ACC112 (cell line): ENCODE measurements around the gene MAP3K1.
A peak's percentile ranks its signal among the peaks of the same experiment; 100 is the strongest.
"Not testable (repeated sequence)": the region's sequence is repeated elsewhere in the genome, so short reads cannot be mapped to it uniquely, and the experiment has no call there.

ENCODE experiments used
- H2AFZ ChIP-seq: fragments of 200-600 bp; sonication (generic); one replicate; pipeline ENCODE4 v1.6.0; 2017; ENCODE audit warnings: antibody characterized with exemption, low read length; ENCODE audit not compliant: unreplicated experiment
- H3K27ac ChIP-seq: fragments of 200-600 bp; sonication (generic); 2 replicates; pipeline ENCODE4 v1.5.1; 2014; ENCODE audit warnings: low read depth, mild to moderate bottlenecking, antibody characterized with exemption, low read length, moderate library complexity
- H3K27me3 ChIP-seq: fragments of 200-600 bp; sonication (generic); 2 replicates; pipeline ENCODE4 v1.6.1; 2014; ENCODE audit warnings: mild to moderate bottlenecking, antibody characterized with exemption, low read length, moderate library complexity, mixed read lengths; ENCODE audit not compliant: insufficient read depth
- H3K36me3 ChIP-seq: fragments of 200-600 bp; sonication (generic); 2 replicates; pipeline ENCODE4 v1.6.1; 2016; ENCODE audit warnings: mild to moderate bottlenecking, antibody characterized with exemption, low read length, moderate library complexity, mixed read lengths; ENCODE audit not compliant: insufficient read depth
- H3K4me1 ChIP-seq: fragments of 200-600 bp; sonication (generic); one replicate; pipeline ENCODE4 v1.6.1; 2016; ENCODE audit warnings: low read length, mixed read lengths; ENCODE audit not compliant: insufficient read depth, unreplicated experiment, control insufficient read depth
- H3K4me3 ChIP-seq: fragments of 200-600 bp; sonication (generic); 2 replicates; pipeline ENCODE4 v1.5.1; 2014; ENCODE audit warnings: mild to moderate bottlenecking, low read depth, low read length
- H3K79me2 ChIP-seq: fragments of 200-600 bp; sonication (generic); one replicate; pipeline ENCODE4 v1.6.0; 2016; ENCODE audit warnings: low read length; ENCODE audit not compliant: control insufficient read depth, unreplicated experiment, insufficient read depth

The MAP3K1 gene

DNA sequence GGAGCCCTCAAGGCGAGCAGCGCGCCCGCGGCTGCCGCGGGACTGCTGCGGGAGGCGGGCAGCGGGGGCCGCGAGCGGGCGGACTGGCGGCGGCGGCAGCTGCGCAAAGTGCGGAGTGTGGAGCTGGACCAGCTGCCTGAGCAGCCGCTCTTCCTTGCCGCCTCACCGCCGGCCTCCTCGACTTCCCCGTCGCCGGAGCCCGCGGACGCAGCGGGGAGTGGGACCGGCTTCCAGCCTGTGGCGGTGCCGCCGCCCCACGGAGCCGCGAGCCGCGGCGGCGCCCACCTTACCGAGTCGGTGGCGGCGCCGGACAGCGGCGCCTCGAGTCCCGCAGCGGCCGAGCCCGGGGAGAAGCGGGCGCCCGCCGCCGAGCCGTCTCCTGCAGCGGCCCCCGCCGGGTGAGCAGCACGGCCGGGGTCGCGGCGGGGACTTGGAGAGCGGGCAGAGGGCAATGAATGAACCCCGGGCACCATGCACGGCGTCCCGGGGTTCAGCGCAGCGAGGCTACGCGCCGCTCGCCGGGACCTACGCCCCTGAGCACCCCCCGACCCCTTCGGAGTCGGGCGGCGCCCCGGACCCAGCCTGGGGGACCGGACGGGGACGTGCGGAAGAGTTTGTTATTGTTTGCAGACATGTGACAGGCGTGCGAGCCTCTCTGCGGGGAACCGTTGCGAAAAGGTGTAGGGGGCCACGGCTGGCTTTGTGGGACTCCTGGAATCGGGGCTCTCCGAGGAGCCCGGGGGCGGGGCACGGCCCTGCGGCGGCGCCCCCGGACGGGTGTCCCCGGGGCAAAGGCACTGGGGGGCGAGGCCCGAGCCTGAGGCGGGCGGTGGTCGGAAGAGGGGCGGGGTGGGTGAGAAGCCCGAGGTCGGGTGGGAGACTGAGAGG is 553 bp downstream of the MAP3K1 start:
- Histone ChIP-seq H3K27me3 (no peaks in the 10 kb centered on the region), H2AFZ (peak overlapping the region; percentile 86), H3K4me1 (peaks cover 6% of the 10 kb centered on the region), H3K36me3 (no peaks in the 10 kb centered on the region), H3K79me2 (peaks cover 46% of the 10 kb centered on the region), H3K27ac (peak overlapping the region; percentile 22; the same call in 1 of the 2 replicates), H3K4me3 (peak overlapping the region; percentile 82)

DNA sequence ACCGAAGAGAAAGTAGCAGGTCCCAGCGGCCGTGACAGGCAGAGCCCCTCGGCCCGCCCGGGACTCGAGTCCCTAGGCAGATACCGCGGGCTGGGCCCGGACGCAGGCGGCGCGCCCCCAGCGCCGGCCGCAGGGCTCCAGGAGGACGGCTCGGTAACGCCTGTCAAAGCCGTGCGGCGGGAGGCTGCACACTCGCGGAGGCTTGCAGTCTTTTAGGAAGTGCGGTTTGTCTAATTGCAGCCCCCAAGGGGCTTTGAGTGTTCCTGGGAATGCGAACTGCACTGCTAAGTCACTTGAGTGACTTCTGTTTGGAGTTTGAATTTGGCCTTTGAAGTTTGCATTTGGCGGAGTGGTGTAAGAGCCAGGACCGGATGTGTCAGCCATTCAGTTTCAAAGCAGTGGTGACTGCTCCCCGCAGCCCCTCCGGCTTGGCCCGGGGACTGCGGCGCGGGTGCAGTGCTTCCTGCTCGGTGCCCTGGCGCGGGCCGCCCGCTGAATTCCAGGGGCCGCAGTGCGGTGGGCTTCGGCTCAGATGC is 1.3 kb downstream of the MAP3K1 start:
- Histone ChIP-seq H3K79me2 (peaks cover 47% of the 10 kb centered on the region), H3K4me3 (peak overlapping the region; percentile 82), H3K27me3 (no peaks in the 10 kb centered on the region), H3K27ac (no peak overlapping the region), H2AFZ (peak overlapping the region; percentile 86), H3K36me3 (no peaks in the 10 kb centered on the region), H3K4me1 (peaks cover 6% of the 10 kb centered on the region)

DNA sequence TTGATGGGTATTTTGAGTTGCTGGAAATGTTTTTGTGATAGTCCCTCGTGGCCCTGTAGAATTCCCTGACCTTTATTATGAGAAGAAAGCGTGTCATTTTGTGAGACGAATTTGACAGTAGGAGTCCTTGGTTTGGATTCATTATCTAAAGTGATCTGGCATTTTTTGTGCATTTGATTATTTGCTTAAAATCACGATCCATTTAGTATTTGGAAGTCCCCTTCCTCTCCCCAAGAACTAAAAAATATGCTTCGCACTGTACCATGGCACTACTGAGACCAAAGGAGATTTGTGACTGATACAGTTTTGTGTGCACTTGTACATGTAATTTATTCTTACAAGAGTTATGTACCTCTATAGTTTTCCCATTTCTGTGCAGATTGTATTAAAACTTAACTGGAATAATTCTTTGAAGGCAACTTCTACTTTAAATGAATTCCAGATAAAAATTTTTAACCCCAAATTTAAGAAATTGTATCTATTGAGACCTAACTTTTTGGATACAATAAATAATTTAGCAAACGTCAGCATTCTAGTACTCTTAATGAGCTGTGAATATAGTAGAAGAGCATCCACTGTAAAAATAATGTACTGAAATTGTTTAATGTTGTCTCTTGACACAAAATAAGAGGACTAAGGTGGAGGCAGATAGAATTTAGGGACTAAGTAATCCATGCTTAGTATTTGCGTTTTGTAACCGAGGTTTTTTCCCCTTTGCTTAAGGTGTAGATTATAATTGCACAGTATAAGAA is 2.1 kb downstream of the MAP3K1 start:
- H3K4me3 ChIP-seq = peak overlapping the region; percentile 82
- no peaks in the 10 kb centered on the region for H3K27me3 ChIP-seq
- H2AFZ ChIP-seq = peak overlapping the region; percentile 86
- H3K27ac ChIP-seq = 0 out of 2 replicates have a peak overlapping the region, but pooled peaks have one; percentile 4
- H3K4me1 ChIP-seq = peaks cover 6% of the 10 kb centered on the region
- H3K36me3 ChIP-seq = no peaks in the 10 kb centered on the region
- H3K79me2 ChIP-seq = peaks cover 52% of the 10 kb centered on the region

DNA sequence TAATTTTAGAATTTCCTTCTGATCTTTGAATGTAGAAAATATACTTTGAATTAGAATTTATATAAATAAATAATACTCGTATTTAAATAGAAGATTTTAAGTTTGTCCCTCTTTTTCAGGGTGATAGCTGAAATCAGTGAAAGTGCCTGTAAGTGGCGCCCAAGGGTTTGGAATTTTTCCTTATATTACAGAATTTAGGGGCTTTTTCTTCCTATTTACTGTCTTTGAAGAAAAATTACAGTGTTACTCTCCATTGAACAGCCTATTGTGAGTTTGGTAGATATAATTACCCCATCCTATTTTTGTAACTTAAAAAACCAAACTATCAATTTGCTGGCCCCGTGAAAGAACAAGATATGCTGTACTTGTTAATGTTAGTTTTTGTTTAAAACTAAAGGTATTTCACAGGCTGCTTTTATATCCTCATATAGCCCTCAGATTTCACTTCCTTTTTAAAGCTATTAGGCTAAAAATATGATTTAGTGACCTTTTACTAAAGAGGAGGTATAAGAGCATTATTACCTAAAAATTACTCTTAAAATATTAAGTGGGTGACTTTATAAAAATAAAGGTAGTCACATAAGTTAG is 3.2 kb downstream of the MAP3K1 start:
- H3K79me2 ChIP-seq = peaks cover 63% of the 10 kb centered on the region
- H3K36me3 ChIP-seq = no peaks in the 10 kb centered on the region
- peak overlapping the region; percentile 75 for H3K4me3 ChIP-seq
- no peaks in the 10 kb centered on the region for H3K27me3 ChIP-seq
- H2AFZ ChIP-seq = peak overlapping the region; percentile 92
- H3K27ac ChIP-seq = peak overlapping the region; percentile 29
- peaks cover 6% of the 10 kb centered on the region for H3K4me1 ChIP-seq

DNA sequence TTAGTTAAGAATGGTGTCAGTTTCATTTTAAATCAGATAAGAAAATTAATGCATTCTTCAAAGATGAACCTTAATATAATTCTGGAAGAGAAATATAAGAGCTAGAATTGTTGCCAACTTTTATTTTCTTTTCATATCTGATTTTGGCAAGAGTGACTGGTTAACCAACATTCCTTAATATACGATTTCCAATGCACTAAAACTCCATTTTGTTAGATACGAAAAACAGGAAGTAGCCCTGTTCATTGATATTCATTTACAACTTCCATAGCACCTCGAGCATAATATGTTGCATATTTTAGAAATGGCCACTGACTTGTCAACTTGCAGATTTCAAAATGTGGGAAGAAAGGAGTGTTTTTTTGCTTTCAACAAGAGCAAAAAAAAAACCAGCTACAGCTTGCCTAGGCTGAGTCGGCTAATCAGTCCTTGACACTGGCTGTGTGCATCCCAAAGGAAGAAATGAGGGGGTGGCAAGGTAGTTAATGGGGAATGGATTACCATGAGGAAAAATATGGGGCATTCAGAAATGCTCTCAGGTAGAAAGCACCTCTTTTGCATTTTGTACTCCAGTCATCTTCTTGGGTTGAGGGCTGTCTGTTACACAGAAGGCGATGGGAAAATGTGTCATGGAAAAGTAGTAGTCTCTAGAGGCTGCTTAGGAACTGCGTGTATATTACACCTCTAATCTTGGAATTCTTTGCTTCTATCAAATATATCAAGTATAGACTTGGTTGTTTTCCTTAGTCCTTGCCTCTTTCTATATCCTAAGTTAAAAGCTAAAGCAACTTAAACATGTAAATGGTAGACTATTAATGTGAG is 3.9 kb downstream of the MAP3K1 start:
- Histone ChIP-seq H3K36me3 (no peaks in the 10 kb centered on the region), H3K79me2 (peaks cover 65% of the 10 kb centered on the region), H3K27ac (peak overlapping the region; percentile 29), H3K27me3 (no peaks in the 10 kb centered on the region), H3K4me3 (peak overlapping the region; percentile 75), H3K4me1 (peaks cover 6% of the 10 kb centered on the region), H2AFZ (peak overlapping the region; percentile 92)

DNA sequence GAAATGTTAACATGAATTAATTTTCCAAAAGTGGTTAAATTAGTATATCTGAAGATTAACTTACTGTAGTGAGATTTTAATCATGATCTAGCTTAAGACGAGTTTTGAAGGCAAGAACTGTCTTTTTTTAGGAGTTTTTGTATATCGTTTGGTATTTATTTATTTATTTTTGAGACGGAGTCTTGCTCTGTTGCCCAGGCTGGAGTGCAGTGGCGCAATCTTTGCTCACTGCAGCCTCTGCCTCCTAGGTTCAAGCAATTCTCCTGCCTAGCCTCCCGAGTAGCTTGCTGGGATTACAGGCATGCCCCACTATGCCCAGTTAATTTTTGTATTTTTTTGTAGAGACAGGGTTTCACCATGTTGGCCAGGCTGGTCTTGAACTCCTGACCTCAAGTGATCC is 6.5 kb downstream of the MAP3K1 start:
- H3K4me3 ChIP-seq, H3K27me3 ChIP-seq, H3K27ac ChIP-seq, H2AFZ ChIP-seq, H3K36me3 ChIP-seq, H3K4me1 ChIP-seq: not testable (repeated sequence)
- H3K79me2 ChIP-seq = peaks cover 67% of the 10 kb centered on the region

DNA sequence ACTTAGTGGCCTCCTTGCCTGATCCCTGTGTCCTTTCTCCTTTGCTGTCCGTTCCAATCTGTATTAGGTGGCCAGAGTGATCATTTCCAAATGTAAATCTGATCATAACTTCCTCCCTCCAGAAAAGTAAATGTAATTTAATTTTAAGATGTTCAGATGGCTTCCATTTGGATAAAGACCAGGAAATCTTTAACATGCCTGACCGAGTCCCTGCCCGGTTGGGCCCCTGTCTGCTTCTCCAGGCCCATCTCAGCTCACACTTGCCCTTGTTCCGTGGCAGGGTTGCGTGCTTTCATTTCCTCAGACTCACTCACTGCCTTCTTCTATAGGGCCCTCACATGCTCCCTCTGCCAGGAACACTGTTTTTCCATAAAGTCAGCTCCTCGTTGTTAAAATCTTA is 7.6 kb downstream of the MAP3K1 start:
- peaks cover 61% of the 10 kb centered on the region for H3K79me2 ChIP-seq
- H3K27ac ChIP-seq = no peak overlapping the region
- H3K27me3 ChIP-seq = no peaks in the 10 kb centered on the region
- no peak overlapping the region for H2AFZ ChIP-seq
- H3K4me1 ChIP-seq = peaks cover 6% of the 10 kb centered on the region
- H3K36me3 ChIP-seq = no peaks in the 10 kb centered on the region
- H3K4me3 ChIP-seq = no peak overlapping the region

DNA sequence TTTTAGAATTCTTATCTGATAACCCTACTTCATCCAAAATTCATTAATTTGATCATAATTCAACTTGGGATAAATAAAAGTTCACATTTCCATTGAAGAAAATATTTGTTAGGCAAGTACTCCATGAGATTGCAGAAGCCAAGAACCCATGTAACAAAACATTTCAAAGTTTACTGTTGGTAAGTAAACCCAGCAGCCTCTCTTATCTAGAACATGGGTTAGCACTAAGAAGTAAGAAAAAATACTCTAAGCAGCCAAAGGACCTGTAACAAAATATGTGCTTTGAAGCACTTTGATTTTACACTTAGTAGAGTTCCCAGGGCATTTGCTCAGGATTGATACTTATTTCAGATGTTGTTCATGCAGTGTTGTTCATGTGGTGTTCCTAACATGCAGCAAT is 8.7 kb downstream of the MAP3K1 start:
- H3K4me3 ChIP-seq = no peak overlapping the region
- H3K79me2 ChIP-seq = peaks cover 55% of the 10 kb centered on the region
- H3K27me3 ChIP-seq = no peaks in the 10 kb centered on the region
- no peak overlapping the region for H3K27ac ChIP-seq
- no peak overlapping the region for H2AFZ ChIP-seq
- peaks cover 6% of the 10 kb centered on the region for H3K4me1 ChIP-seq
- H3K36me3 ChIP-seq = no peaks in the 10 kb centered on the region

DNA sequence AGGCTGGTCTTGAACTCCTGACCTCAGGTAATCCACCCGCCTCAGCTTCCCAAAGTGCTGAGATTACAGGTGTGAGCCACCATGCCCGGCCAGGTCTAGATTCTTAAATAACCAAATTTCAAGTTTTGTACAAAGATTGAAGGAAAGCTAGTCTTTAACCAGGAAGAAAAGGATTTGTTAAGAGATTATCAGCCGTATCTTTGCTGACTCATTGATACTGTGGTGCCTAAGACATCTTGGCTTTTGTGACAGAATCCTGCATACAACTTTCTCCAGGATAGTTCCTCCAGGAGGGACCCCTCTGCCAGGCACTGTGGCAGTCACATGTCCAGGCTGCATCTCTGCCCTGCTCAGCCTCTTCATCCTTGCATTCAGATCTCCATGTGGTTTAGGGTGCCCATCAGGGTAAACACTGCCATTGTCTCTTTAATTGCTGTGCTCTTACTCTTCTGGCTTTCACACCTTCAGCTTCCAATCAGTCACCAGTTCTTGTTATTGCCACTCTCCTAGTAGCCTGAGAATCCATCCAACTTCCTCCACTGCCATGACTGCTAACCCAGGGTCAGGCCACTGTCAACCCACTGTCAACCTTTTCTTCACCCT is 10.0 kb downstream of the MAP3K1 start:
- H3K27me3 ChIP-seq = no peaks in the 10 kb centered on the region
- H3K79me2 ChIP-seq = peaks cover 53% of the 10 kb centered on the region
- H2AFZ ChIP-seq = no peak overlapping the region
- H3K27ac ChIP-seq = no peak overlapping the region
- H3K4me3 ChIP-seq = no peak overlapping the region
- no peaks in the 10 kb centered on the region for H3K36me3 ChIP-seq
- no peaks in the 10 kb centered on the region for H3K4me1 ChIP-seq
